ENCODE results near the gene CHCHD6. TPM values are rescaled to one million over a fixed set of nuclear protein-coding genes. Genes with fewer than 3 reads are reported as not detected.

Gene CHCHD6
- total and polyA plus RNA-seq, 4 donors = 2.0 to 5.1 (median 3.9) TPM

- H3K27ac ChIP-seq (ENCODE audit: low read depth in 1 of 2, low read length in 2 of 2) = no peak overlapping the region
- TF ChIP-seq YY1 (IDR thresholded peaks at IDR 0.05) = no peak
- no peak for TF ChIP-seq RAD21 (IDR thresholded peaks at IDR 0.05)
- no peak for TF ChIP-seq SP1 (IDR thresholded peaks at IDR 0.05)
- no peak for TF ChIP-seq EGR1 (IDR thresholded peaks at IDR 0.05; ENCODE audit: low read depth in 2 of 2)
- no peak for TF ChIP-seq RXRA (IDR thresholded peaks at IDR 0.05)
- TF ChIP-seq JUND (IDR thresholded peaks at IDR 0.05) = no peak
- no peak for TF ChIP-seq MAX (IDR thresholded peaks at IDR 0.05)
- no peak for TF ChIP-seq CTCF (IDR thresholded peaks at IDR 0.05; ENCODE audit: low read depth, low read length, missing input control)
- no peak for TF ChIP-seq NR2F2 (IDR thresholded peaks at IDR 0.05)
- no peak for TF ChIP-seq GABPA (IDR thresholded peaks at IDR 0.05 in 1 of 2, conservative IDR thresholded peaks at IDR 0.05 in 1 of 2)
- no peak for TF ChIP-seq FOXA1 (IDR thresholded peaks at IDR 0.05)
- no peak for TF ChIP-seq FOXA2 (IDR thresholded peaks at IDR 0.05)
- H3K4me1 ChIP-seq (ENCODE audit: control insufficient read depth in 4 of 4, insufficient read depth in 4 of 4, low read length in 3 of 4) = no peaks in the 10 kb centered on the region
- H3K9me3 ChIP-seq (ENCODE audit: control insufficient read depth in 4 of 4, low read length in 3 of 4) = no peaks in the 10 kb centered on the region
- H3K9ac ChIP-seq (ENCODE audit: low read depth in 1 of 2, low read length in 2 of 2) = no peak overlapping the region
- no peak for DNase-seq (ENCODE audit: low spot score)
- 94% methylated on average over 5 of the region's 5 CpGs for WGBS
- H3K27me3 ChIP-seq (ENCODE audit: control insufficient read depth in 4 of 4, insufficient read depth in 4 of 4, low read length in 3 of 4) = no peaks in the 10 kb centered on the region
- H3K4me3 ChIP-seq (ENCODE audit: low read depth in 1 of 3, low read length in 3 of 3) = no peak overlapping the region
- no peaks in the 10 kb centered on the region for H3K36me3 ChIP-seq (ENCODE audit: control insufficient read depth in 4 of 4, insufficient read depth in 3 of 4, low read depth in 1 of 4, low read length in 3 of 4)
These were observed 69.1 kb downstream of the CHCHD6 start for GRCh38 chr3:126773167-126773566.

GRCh38 chr3:126773783-126774182, 69.7 kb downstream of the CHCHD6 start:
- no peak for DNase-seq (ENCODE audit: low spot score)
- TF ChIP-seq NR2F2 (IDR thresholded peaks at IDR 0.05) (no peak), YY1 (IDR thresholded peaks at IDR 0.05) (no peak), ATF3 (IDR thresholded peaks at IDR 0.05) (no peak), CTCF (IDR thresholded peaks at IDR 0.05; ENCODE audit: low read depth, low read length, missing input control) (no peak), RAD21 (IDR thresholded peaks at IDR 0.05) (no peak), EGR1 (IDR thresholded peaks at IDR 0.05; ENCODE audit: low read depth in 2 of 2) (no peak), HNF4G (IDR thresholded peaks at IDR 0.05) (no peak), SP1 (IDR thresholded peaks at IDR 0.05) (no peak), ZBTB33 (IDR thresholded peaks at IDR 0.05) (no peak), FOXA1 (IDR thresholded peaks at IDR 0.05) (no peak), HNF4A (conservative IDR thresholded peaks at IDR 0.05) (no peak), GABPA (IDR thresholded peaks at IDR 0.05 in 1 of 2, conservative IDR thresholded peaks at IDR 0.05 in 1 of 2) (no peak)
- no peaks in the 10 kb centered on the region for H3K4me1 ChIP-seq (ENCODE audit: control insufficient read depth in 4 of 4, insufficient read depth in 4 of 4, low read length in 3 of 4)
- H3K27ac ChIP-seq (ENCODE audit: low read depth in 1 of 2, low read length in 2 of 2) = no peak overlapping the region
- H3K36me3 ChIP-seq (ENCODE audit: control insufficient read depth in 4 of 4, insufficient read depth in 3 of 4, low read depth in 1 of 4, low read length in 3 of 4) = no peaks in the 10 kb centered on the region
- 100% methylated on average over 1 of the region's 1 CpG for WGBS
- no peaks in the 10 kb centered on the region for H3K9me3 ChIP-seq (ENCODE audit: control insufficient read depth in 4 of 4, low read length in 3 of 4)
- no peak overlapping the region for H3K9ac ChIP-seq (ENCODE audit: low read depth in 1 of 2, low read length in 2 of 2)
- H3K27me3 ChIP-seq (ENCODE audit: control insufficient read depth in 4 of 4, insufficient read depth in 4 of 4, low read length in 3 of 4) = no peaks in the 10 kb centered on the region
- H3K4me3 ChIP-seq (ENCODE audit: low read depth in 1 of 3, low read length in 3 of 3) = no peak overlapping the region

Measured in liver (tissue), 9 donors.